ENCODE measurements around the gene ZNF385B.

Gene ZNF385B

DNA sequence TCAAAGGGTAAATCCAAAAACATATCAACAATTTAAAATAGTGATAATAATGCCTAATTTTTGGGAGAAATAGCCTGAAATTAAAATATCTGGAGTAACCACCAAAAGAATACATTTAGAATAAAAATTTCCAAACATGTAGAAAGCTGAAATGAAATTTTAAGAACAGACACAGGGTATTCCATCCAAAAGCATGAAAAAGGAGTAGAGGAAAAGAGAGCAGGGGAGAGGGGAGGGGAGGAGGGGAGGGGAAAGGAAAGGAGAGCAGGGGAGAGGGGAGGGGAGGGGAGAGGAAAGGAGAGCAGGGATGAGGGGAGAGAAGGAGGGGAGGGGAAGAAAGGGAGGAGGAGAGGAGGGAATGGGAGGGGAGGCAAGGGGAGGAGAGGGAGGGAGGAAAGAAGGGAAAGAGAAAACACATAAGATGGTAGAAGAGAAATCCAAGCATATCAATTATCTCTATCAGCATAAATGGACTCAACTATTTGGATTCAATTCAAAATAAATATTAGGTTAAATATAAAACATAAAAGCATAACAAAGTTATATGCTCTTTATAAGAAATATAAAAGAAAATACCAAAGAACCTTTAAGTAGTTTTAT, 141.1 kb downstream of the ZNF385B start:
- DNase-seq (ENCODE audit: low read depth) = no peak
- no peak overlapping the region for H3K4me3 ChIP-seq (ENCODE audit: low read depth, low read length)
- TF ChIP-seq, protein P1, sequence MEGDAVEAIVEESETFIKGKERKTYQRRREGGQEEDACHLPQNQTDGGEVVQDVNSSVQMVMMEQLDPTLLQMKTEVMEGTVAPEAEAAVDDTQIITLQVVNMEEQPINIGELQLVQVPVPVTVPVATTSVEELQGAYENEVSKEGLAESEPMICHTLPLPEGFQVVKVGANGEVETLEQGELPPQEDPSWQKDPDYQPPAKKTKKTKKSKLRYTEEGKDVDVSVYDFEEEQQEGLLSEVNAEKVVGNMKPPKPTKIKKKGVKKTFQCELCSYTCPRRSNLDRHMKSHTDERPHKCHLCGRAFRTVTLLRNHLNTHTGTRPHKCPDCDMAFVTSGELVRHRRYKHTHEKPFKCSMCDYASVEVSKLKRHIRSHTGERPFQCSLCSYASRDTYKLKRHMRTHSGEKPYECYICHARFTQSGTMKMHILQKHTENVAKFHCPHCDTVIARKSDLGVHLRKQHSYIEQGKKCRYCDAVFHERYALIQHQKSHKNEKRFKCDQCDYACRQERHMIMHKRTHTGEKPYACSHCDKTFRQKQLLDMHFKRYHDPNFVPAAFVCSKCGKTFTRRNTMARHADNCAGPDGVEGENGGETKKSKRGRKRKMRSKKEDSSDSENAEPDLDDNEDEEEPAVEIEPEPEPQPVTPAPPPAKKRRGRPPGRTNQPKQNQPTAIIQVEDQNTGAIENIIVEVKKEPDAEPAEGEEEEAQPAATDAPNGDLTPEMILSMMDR (IDR thresholded peaks at IDR 0.05; ENCODE audit: insufficient read depth, low read depth, low read length, missing control alignments) = no peak

DNA sequence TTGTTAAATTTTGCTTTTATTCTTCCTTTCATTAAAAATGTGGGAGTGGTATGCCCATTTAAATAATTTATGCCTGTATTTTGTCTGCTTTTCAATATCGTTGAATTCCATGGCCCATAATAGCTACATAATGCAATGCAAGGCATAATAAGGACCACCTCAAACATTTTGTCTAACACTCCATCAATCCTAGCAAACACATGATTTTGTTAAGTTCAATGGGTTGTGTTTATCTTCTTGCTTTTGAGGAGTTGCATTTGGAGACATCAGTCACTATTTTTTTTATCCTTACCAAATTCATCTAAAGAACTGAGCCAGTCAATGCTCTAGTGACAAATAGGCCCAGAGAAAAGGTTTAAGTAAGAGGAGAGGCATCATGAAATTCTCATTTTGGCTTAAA, 145.5 kb downstream of the ZNF385B start:
- no peak overlapping the region for H3K4me3 ChIP-seq (ENCODE audit: low read depth, low read length)
- DNase-seq (ENCODE audit: low read depth) = no peak
- TF ChIP-seq, protein P1 (IDR thresholded peaks at IDR 0.05; ENCODE audit: insufficient read depth, low read depth, low read length, missing control alignments) = no peak

DNA sequence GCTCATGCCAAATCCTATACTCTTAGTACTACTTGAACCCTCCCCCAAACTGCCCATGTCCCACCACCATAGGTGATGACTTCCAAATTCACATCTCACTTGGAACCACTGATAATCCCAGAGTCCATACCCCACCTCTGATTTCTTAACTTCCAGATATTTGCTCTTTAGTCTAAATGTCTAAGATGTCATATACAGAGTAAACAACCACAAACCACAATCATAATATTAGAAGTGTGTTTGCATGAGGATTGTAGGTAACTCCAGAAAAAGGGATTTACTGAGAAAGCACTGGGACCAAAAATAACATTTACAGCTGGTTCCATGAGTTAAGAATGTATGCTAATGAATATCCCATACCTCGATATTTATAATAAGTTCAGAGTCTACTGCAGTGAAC, 146.2 kb downstream of the ZNF385B start:
- no peak for DNase-seq (ENCODE audit: low read depth)
- TF ChIP-seq, protein P1 (IDR thresholded peaks at IDR 0.05; ENCODE audit: insufficient read depth, low read depth, low read length, missing control alignments) = no peak
- H3K4me3 ChIP-seq (ENCODE audit: low read depth, low read length) = no peak overlapping the region

DNA sequence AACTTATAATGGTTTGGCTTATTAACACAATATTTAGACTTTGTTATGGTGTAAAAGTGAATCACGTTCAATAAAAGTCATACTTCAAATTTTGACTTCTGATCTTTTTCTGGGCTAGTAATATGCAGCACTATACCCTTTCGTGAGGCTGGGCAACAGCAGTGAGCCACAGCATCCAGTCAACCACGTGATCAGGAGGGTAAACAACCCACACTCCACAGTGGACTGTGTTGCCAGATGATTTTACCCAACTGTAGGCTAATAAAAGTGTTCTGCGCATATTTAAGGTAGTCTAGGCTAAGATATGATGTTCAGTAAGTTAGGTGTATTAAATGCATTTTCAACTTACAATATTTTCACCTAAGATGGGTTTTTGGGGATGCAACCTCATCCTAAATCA, 148.6 kb downstream of the ZNF385B start:
- H3K4me3 ChIP-seq (ENCODE audit: low read depth, low read length) = no peak overlapping the region
- DNase-seq (ENCODE audit: low read depth) = no peak
- TF ChIP-seq, protein P1 (IDR thresholded peaks at IDR 0.05; ENCODE audit: insufficient read depth, low read depth, low read length, missing control alignments) = no peak

DNA sequence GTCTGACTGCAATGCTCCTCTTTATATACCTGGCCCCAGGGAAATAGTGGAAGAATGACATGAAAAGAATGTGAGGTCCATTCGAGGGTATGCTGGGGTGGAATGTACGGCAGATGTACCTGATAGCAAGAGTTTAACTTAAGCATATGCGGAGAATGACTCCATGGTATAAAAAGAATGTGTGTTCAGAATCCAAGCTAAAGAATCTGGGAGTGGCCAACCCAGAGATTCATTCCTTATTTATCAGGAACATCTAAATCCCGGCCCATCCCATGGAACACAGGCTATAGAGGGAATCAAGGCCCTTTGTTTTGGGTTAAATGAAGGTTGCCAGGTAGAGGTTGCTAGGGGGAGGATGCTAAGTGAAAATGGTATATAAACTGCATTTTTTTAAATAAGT, 150.0 kb downstream of the ZNF385B start:
- TF ChIP-seq, protein P1 (IDR thresholded peaks at IDR 0.05; ENCODE audit: insufficient read depth, low read depth, low read length, missing control alignments) = no peak
- no peak for DNase-seq (ENCODE audit: low read depth)
- H3K4me3 ChIP-seq (ENCODE audit: low read depth, low read length) = no peak overlapping the region

DNA sequence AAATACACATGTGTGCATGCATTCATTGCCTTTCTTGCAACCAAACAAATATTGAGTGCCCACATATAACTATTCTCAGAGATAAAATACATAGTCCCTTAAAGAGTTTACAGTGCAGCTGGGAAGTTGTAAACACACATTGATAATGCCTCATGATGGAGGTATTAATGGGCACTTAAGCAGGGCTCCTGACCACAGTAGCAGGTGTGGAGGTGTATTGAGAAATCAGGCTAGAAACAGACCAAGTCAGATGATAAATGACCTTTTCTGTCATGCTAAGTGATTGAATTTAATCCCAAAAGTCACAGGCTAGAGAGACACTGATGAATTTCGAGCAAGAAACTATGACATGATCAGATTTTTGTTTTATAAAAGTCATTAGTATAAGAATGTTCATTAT, 157.7 kb downstream of the ZNF385B start:
- TF ChIP-seq, protein P1 (IDR thresholded peaks at IDR 0.05; ENCODE audit: insufficient read depth, low read depth, low read length, missing control alignments) = no peak
- H3K4me3 ChIP-seq (ENCODE audit: low read depth, low read length) = no peak overlapping the region
- DNase-seq (ENCODE audit: low read depth) = no peak

DNA sequence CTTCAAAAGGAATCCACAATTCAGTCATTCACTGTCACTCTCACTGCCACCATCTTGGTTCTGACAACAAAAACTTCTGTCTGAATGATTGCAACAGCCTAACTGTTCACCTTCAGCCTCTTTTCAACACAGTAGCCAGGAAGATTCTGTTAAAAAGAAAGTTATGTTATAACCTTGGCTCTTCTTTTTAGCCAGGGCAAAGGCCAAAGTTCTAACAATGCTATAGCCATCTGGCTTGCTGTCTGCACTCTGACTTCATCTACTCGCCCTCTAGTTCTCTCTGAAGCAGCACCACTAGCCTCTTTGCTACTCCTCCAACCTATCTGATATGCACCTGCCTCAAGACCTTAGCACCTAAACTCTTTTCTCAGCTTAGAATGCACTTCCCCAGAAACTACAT, 158.5 kb downstream of the ZNF385B start:
- DNase-seq (ENCODE audit: low read depth) = no peak
- TF ChIP-seq, protein P1 (IDR thresholded peaks at IDR 0.05; ENCODE audit: insufficient read depth, low read depth, low read length, missing control alignments) = no peak
- H3K4me3 ChIP-seq (ENCODE audit: low read depth, low read length) = no peak overlapping the region

Measured in GM12865 (cell line).